ENCODE measurements around the gene KHNYN. TPM values are rescaled to one million over a fixed set of nuclear protein-coding genes. Genes with fewer than 3 reads are reported as not detected.

Gene KHNYN
- total RNA-seq, 2 experiments from 2014 or later, result 50.8 to 57.5 TPM

DNA sequence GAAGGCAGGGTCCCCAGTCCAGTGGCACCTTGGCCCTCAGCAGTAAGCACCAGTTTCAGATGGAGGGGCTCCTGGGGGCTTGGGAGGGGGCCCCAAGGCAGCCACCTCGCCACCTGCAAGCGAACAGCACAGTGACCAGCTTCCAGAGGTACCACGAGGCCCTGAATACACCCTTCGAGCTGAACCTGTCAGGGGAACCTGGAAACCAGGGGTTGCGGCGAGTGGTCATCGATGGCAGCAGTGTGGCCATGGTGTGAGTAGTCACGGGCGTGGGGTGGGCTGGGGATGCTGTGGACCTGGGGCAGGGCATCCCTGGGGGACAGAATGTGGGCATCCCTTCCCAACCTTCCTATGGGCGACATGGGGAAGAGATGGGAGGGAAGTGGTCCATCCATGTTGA, 19.8 kb upstream of the KHNYN start:
- intact Hi-C loops (cut with micrococcal nuclease; ENCODE audit: unreplicated experiment), result no loop called here
- ChIA-PET CTCF (ENCODE audit: unreplicated experiment) (interaction anchor here (0.6 to 1.9 kb wide), 2 partner anchors 21 to 111 kb away, joined by 3 to 10 read pairs; partner anchors contain the start of gene KHNYN), POLR2A (interaction anchor here (0.9 to 1.6 kb wide), 2 partner anchors 10 to 15 kb away, joined by 3 read pairs; no protein-coding TSS in a partner anchor)
- no peaks in the 10 kb centered on the region for H3K9me3 ChIP-seq (ENCODE audit: low read length)
- TF ChIP-seq EZH2phosphoT487 (IDR thresholded peaks at IDR 0.05; ENCODE audit: borderline replicate concordance, low read depth, low read length), result no peak
- TF ChIP-seq, protein P1, sequence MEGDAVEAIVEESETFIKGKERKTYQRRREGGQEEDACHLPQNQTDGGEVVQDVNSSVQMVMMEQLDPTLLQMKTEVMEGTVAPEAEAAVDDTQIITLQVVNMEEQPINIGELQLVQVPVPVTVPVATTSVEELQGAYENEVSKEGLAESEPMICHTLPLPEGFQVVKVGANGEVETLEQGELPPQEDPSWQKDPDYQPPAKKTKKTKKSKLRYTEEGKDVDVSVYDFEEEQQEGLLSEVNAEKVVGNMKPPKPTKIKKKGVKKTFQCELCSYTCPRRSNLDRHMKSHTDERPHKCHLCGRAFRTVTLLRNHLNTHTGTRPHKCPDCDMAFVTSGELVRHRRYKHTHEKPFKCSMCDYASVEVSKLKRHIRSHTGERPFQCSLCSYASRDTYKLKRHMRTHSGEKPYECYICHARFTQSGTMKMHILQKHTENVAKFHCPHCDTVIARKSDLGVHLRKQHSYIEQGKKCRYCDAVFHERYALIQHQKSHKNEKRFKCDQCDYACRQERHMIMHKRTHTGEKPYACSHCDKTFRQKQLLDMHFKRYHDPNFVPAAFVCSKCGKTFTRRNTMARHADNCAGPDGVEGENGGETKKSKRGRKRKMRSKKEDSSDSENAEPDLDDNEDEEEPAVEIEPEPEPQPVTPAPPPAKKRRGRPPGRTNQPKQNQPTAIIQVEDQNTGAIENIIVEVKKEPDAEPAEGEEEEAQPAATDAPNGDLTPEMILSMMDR (conservative IDR thresholded peaks at IDR 0.05; ENCODE audit: low read length), result no peak
- no peak overlapping the region for H3K27ac ChIP-seq (ENCODE audit: low read depth, low read length, poor library complexity, severe bottlenecking)
- H3K4me3 ChIP-seq (ENCODE audit: low read depth, low read length, poor library complexity, severe bottlenecking), result no peak overlapping the region
- H4K20me1 ChIP-seq (ENCODE audit: insufficient read depth, low read length), result no peaks in the 10 kb centered on the region
- H2AFZ ChIP-seq (ENCODE audit: low read length), result no peak overlapping the region
- H3K79me2 ChIP-seq (ENCODE audit: insufficient read depth, low read depth, low read length), result no peaks in the 10 kb centered on the region
- H3K9me2 ChIP-seq (ENCODE audit: insufficient read depth, low read length), result no peaks in the 10 kb centered on the region
- H3K4me2 ChIP-seq (ENCODE audit: low read length), result no peak overlapping the region
- no peak for DNase-seq (ENCODE audit: low spot score)
- H3K4me1 ChIP-seq (ENCODE audit: insufficient read depth, low read length, poor library complexity, severe bottlenecking), result no peaks in the 10 kb centered on the region
- no TSS peak for BruUV-seq (replicated peaks)
- no peaks in the 10 kb centered on the region for H3K36me3 ChIP-seq (ENCODE audit: insufficient read depth, low read length)

GRCh38 chr14:24411443-24412389, 18.0 kb upstream of the KHNYN start:
- Histone ChIP-seq H2AFZ (ENCODE audit: low read length) (no peak overlapping the region), H3K79me2 (ENCODE audit: insufficient read depth, low read depth, low read length) (no peaks in the 10 kb centered on the region), H3K9me3 (ENCODE audit: low read length) (no peaks in the 10 kb centered on the region), H3K27ac (ENCODE audit: low read depth, low read length, poor library complexity, severe bottlenecking) (no peak overlapping the region), H3K9me2 (ENCODE audit: insufficient read depth, low read length) (no peaks in the 10 kb centered on the region), H3K4me3 (ENCODE audit: low read depth, low read length, poor library complexity, severe bottlenecking) (no peak overlapping the region), H3K4me1 (ENCODE audit: insufficient read depth, low read length, poor library complexity, severe bottlenecking) (no peaks in the 10 kb centered on the region), H3K36me3 (ENCODE audit: insufficient read depth, low read length) (no peaks in the 10 kb centered on the region), H3K4me2 (ENCODE audit: low read length) (no peak overlapping the region), H4K20me1 (ENCODE audit: insufficient read depth, low read length) (no peaks in the 10 kb centered on the region)
- intact Hi-C loops (cut with micrococcal nuclease; ENCODE audit: unreplicated experiment), result loop anchor here (1.0 kb wide), 2 partner anchors 45 to 83 kb away; no protein-coding TSS in a partner anchor
- POLR2A ChIA-PET, result no interaction called here
- CTCF ChIA-PET (ENCODE audit: unreplicated experiment), result interaction anchor here (1.0 kb wide), 1 partner anchor 14 kb away, joined by 3 read pairs; no protein-coding TSS in a partner anchor
- TF ChIP-seq, protein P1 (conservative IDR thresholded peaks at IDR 0.05; ENCODE audit: low read length), result peak; percentile 77
- TF ChIP-seq EZH2phosphoT487 (IDR thresholded peaks at IDR 0.05; ENCODE audit: borderline replicate concordance, low read depth, low read length), result no peak
- DNase-seq (ENCODE audit: low spot score), result peak; percentile 66
- no TSS peak for BruUV-seq (replicated peaks)
